GM21737 (cell line): ENCODE measurements around the gene FBXO2.
"Not testable (repeated sequence)": the region's sequence is repeated elsewhere in the genome, so short reads cannot be mapped to it uniquely, and the experiment has no call there.

Source experiments
- ATAC-seq: cut with Tn5 transposase; IDR thresholded peaks from one replicate; pipeline ENCODE4 v1.9.1; 2021; ENCODE audit warnings: mild to moderate bottlenecking, moderate library complexity; ENCODE audit not compliant: unreplicated experiment

FBXO2 gene

GRCh38 chr1:11653861-11654136 lies 430 bp downstream of the FBXO2 start:
- ATAC-seq = no peak

GRCh38 chr1:11653101-11653860 lies 948 bp downstream of the FBXO2 start:
- ATAC-seq = no peak

GRCh38 chr1:11652203-11652780 lies 1.9 kb downstream of the FBXO2 start:
- no peak for ATAC-seq

GRCh38 chr1:11651017-11651416 lies 3.2 kb downstream of the FBXO2 start:
- ATAC-seq = no peak

GRCh38 chr1:11650331-11650991 lies 3.8 kb downstream of the FBXO2 start:
- no peak for ATAC-seq

GRCh38 chr1:11649624-11650330 lies 4.5 kb downstream of the FBXO2 start:
- no peak for ATAC-seq

- ATAC-seq = no peak
Observed at GRCh38 chr1:11649237-11649623, 5.0 kb downstream of the FBXO2 start.

- ATAC-seq = no peak
Observed at GRCh38 chr1:11648732-11649158, 5.5 kb downstream of the FBXO2 start.

GRCh38 chr1:11648039-11648438 lies 6.2 kb downstream of the FBXO2 start:
- ATAC-seq = no peak

GRCh38 chr1:11647333-11647732 lies 6.9 kb downstream of the FBXO2 start:
- ATAC-seq = no peak

GRCh38 chr1:11646317-11646716 lies 7.9 kb downstream of the FBXO2 start:
- no peak for ATAC-seq

- ATAC-seq = no peak
Observed at GRCh38 chr1:11645670-11646265, 8.5 kb downstream of the FBXO2 start.

GRCh38 chr1:11645270-11645669 lies 9.0 kb downstream of the FBXO2 start:
- ATAC-seq = no peak

- ATAC-seq = no peak
Observed at GRCh38 chr1:11643782-11644181, 10.4 kb downstream of the FBXO2 start.

GRCh38 chr1:11642418-11643017 lies 11.7 kb downstream of the FBXO2 start:
- ATAC-seq = not testable (repeated sequence)

GRCh38 chr1:11641776-11642305 lies 12.4 kb downstream of the FBXO2 start:
- no peak for ATAC-seq

- no peak for ATAC-seq
Observed at GRCh38 chr1:11640944-11641343, 13.3 kb downstream of the FBXO2 start.

- ATAC-seq = no peak
Observed at GRCh38 chr1:11640101-11640500, 14.1 kb downstream of the FBXO2 start.

- ATAC-seq = no peak
Observed at GRCh38 chr1:11639372-11639771, 14.9 kb downstream of the FBXO2 start.

- ATAC-seq = no peak
Observed at GRCh38 chr1:11638121-11638520, 16.1 kb downstream of the FBXO2 start.
